Tibial nerve (tissue), 4 donors: ENCODE measurements around the gene PRLR.

Experiments used
- EP300 ChIP-seq, 2 donors: sonication (generic); formaldehyde crosslinking; IDR thresholded peaks; one replicate each; pipeline ENCODE4 v1.6.1; 2017; ENCODE audit warnings: antibody characterized with exemption in 2 of 2, mild to moderate bottlenecking in 1 of 2
- TF ChIP-seq, protein P1 (sequence below), 5 experiments: fragments of 200-600 bp in 3 of 5; fragments of 450-650 bp in 2 of 5; sonication (generic) in 3 of 5; IDR thresholded peaks; one replicate each; pipeline ENCODE4 v1.5.1; 2016 to 2019; ENCODE audit warnings: antibody characterized with exemption in 5 of 5, mild to moderate bottlenecking in 3 of 5, moderate library complexity in 2 of 5

DNA sequence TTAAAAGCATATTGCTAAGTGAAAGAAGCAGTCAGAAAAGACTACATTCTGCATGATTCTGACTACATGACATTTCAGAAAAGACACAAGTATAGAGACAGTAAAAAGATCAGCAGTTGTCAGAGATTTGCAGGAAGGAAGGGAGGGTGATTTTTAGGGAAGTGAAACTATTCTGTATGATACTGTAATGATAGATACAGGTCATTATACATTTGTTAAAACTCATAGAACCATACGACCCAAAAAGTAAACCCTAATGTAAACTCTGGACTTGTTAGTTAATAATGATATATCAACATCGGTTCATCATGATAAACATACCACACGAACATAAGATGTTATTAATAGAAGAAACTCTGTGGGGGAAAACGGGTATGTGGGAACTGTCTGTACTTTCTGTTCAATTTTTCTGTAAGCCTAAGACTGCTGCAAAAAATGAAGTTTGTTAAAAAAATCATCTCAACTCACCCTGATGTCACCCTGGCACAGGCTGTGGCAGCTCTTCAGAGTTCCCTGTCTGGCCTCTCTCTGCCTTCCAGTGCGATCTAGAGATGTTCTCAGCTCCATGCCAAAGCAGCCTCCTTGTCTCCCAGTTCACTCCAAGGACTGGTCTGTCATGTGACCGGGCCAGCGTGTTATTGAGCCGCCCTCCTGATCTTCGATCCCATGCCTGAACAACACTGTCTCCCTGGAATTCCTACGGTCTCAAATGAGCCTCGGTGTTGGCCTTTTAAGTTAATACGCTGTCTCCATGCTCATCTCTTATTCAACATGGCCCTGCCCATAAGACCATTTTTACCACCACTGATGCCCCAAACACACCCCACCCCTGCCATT, 35.4 kb downstream of the PRLR start:
- TF ChIP-seq, protein P1, sequence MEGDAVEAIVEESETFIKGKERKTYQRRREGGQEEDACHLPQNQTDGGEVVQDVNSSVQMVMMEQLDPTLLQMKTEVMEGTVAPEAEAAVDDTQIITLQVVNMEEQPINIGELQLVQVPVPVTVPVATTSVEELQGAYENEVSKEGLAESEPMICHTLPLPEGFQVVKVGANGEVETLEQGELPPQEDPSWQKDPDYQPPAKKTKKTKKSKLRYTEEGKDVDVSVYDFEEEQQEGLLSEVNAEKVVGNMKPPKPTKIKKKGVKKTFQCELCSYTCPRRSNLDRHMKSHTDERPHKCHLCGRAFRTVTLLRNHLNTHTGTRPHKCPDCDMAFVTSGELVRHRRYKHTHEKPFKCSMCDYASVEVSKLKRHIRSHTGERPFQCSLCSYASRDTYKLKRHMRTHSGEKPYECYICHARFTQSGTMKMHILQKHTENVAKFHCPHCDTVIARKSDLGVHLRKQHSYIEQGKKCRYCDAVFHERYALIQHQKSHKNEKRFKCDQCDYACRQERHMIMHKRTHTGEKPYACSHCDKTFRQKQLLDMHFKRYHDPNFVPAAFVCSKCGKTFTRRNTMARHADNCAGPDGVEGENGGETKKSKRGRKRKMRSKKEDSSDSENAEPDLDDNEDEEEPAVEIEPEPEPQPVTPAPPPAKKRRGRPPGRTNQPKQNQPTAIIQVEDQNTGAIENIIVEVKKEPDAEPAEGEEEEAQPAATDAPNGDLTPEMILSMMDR (IDR thresholded peaks at IDR 0.05): no peak
- TF ChIP-seq EP300 (IDR thresholded peaks at IDR 0.05): no peak
